ENCODE data around the gene TMEM250. TPM values are rescaled to one million over a fixed set of nuclear protein-coding genes. Genes with fewer than 3 reads are reported as not detected.
A peak's percentile ranks its signal among the peaks of the same experiment; 100 is the strongest.

The TMEM250 gene
- total and polyA plus RNA-seq, 9 of the 15 experiments (the other 6 are each of a cell fraction or from before 2014, with no cell fraction given), result 0.32 to 44.6 (median 12.2) TPM

GRCh38 chr9:136107155-136107952, 11.3 kb downstream of the TMEM250 start (continued):
- TF ChIP-seq UBTF (IDR thresholded peaks at IDR 0.05; ENCODE audit: borderline replicate concordance in 1 of 2, low read depth in 2 of 2, low read length in 2 of 2) (0 out of 4 replicates have a peak, but pooled peaks of 1 of the 2 experiments have one; percentile 45), ARID1B (IDR thresholded peaks at IDR 0.05) (peak; percentile 66), ZBTB2 (IDR thresholded peaks at IDR 0.05) (peak; percentile 74; the same call in 1 of the 2 replicates), ZFX (CRISPR knock-in tag; IDR thresholded peaks at IDR 0.05) (peak; percentile 86), ZBTB7A (IDR thresholded peaks at IDR 0.05; ENCODE audit: borderline replicate concordance, control insufficient read depth, low read depth, low read length) (peak; percentile 78; the same call in 1 of the 2 replicates), PHF8 (IDR thresholded peaks at IDR 0.05; ENCODE audit: borderline replicate concordance, low read length) (peak; percentile 46; the same call in 1 of the 2 replicates), RCOR1 (IDR thresholded peaks at IDR 0.05; ENCODE audit: borderline replicate concordance in 1 of 2, low read depth in 2 of 2, low read length in 2 of 2) (peak in 1 of 2 experiments; percentile 26; a peak in 1 of 4 replicates), ZNF316 (IDR thresholded peaks at IDR 0.05) (peak; percentile 90), SMARCE1 (IDR thresholded peaks at IDR 0.05) (0 out of 2 replicates have a peak, but pooled peaks have one; percentile 14), BCOR (IDR thresholded peaks at IDR 0.05) (0 out of 2 replicates have a peak, but pooled peaks have one; percentile 15), ZKSCAN1 (IDR thresholded peaks at IDR 0.05; ENCODE audit: low read depth, low read length) (no peak), HINFP (tag; conservative IDR thresholded peaks at IDR 0.05; ENCODE audit: low read depth) (no peak), ZNF76 (CRISPR knock-in tag; IDR thresholded peaks at IDR 0.05; ENCODE audit: borderline replicate concordance) (peak; percentile 67; the same call in 1 of the 2 replicates), DPF2 (IDR thresholded peaks at IDR 0.05) (peak; percentile 37; the same call in 1 of the 2 replicates)
- TF ChIP-seq, protein P1, sequence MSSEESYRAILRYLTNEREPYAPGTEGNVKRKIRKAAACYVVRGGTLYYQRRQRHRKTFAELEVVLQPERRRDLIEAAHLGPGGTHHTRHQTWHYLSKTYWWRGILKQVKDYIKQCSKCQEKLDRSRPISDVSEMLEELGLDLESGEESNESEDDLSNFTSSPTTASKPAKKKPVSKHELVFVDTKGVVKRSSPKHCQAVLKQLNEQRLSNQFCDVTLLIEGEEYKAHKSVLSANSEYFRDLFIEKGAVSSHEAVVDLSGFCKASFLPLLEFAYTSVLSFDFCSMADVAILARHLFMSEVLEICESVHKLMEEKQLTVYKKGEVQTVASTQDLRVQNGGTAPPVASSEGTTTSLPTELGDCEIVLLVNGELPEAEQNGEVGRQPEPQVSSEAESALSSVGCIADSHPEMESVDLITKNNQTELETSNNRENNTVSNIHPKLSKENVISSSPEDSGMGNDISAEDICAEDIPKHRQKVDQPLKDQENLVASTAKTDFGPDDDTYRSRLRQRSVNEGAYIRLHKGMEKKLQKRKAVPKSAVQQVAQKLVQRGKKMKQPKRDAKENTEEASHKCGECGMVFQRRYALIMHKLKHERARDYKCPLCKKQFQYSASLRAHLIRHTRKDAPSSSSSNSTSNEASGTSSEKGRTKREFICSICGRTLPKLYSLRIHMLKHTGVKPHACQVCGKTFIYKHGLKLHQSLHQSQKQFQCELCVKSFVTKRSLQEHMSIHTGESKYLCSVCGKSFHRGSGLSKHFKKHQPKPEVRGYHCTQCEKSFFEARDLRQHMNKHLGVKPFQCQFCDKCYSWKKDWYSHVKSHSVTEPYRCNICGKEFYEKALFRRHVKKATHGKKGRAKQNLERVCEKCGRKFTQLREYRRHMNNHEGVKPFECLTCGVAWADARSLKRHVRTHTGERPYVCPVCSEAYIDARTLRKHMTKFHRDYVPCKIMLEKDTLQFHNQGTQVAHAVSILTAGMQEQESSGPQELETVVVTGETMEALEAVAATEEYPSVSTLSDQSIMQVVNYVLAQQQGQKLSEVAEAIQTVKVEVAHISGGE (CRISPR knock-in tag; IDR thresholded peaks at IDR 0.05), result 0 out of 6 replicates have a peak, but pooled peaks of 1 of the 3 experiments have one; percentile 11
